Measurements from ENCODE around the gene UBXN11.

Gene UBXN11, protein sequence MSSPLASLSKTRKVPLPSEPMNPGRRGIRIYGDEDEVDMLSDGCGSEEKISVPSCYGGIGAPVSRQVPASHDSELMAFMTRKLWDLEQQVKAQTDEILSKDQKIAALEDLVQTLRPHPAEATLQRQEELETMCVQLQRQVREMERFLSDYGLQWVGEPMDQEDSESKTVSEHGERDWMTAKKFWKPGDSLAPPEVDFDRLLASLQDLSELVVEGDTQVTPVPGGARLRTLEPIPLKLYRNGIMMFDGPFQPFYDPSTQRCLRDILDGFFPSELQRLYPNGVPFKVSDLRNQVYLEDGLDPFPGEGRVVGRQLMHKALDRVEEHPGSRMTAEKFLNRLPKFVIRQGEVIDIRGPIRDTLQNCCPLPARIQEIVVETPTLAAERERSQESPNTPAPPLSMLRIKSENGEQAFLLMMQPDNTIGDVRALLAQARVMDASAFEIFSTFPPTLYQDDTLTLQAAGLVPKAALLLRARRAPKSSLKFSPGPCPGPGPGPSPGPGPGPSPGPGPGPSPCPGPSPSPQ

DNA sequence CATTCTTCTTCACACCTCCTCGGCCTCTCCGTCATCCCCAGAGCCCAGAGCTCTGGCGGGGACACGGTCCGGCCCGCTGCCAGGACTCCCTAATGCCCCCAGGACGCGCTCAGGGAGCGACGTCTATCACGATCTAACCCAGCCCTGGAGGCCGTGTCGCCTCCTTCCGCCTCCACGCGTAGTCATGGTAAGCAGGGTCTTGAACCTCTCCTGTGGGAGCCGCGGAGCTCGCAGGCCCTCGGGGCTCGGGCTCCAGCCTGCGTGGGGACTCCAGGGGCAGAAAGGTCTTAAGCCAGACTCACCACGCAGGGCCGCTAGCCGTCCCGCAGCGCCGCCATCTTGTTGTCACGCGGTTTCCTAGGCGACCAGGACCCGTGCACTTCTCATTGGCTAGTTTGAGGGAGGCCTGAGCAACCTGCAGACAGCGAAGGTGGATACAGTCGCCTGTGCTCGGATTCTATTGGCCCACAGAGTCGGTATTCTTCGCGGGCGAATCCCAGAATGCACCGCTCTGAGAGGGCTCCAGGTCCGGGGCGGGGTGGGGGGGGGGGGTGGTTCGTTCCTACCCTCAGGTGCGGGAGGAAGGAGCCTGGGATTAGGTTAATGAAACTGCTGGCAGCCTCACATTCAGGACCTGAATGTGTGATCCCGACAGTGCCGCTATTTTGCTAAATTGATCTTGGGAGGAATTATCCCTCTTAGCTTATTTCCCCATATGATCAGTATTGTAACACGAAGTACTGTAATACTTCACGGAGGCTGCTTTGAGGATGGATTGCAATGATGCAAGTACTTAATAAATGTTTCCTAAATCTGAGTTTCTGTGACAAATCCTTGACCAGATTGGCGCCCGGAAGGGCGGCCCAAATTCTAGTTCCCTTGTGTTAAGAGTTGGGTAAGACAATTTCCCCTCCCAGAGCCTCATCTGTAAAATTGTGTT is at the start of gene UBXN11:
Gene UBXN11, minus strand, starts transcription at position 347 of the 940 bp plus-strand sequence. CDS start 3,753 bp downstream, outside the sequence.
- DNase-seq, result peak; percentile 94

DNA sequence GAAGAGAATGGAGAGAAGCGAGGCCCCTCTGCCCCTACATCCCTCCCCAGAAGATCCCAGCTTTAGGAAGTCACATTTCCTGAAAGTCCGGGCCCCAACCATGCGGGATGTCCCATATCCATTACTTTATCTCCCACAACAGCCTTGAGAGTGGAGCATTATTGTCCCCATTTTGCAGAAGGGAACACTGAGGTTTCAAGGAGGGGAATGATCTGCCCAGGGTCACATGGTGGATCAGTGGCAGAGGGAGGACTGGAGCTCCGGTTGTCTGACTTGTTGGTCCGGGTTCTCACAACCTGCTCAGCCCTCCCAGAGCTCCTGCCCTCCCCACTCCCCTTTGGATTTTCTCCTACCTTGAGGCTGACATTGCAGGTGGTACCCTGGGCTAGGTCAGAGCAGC is 49.7 kb upstream of the UBXN11 start:
- no peak for DNase-seq

DNA sequence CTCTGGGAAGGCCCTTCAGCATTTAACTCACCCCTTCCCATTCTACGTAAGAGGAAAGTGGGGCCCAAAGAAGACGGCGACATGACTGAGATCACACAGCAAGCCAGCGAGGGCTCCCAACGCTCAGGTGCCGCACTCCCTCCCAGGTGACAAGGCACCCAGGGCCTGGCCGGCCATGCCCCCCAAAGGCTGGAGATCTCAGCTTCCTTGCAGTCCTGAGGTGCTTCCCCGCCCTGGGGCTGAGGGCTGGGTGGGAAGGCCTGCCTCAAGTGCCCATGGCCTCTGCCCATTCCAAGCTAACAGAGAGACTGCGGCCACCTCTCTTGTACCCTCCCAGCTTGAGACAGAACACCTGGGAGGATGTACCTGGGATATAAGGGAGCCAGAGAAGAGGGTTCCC is 48.5 kb upstream of the UBXN11 start:
- no peak for DNase-seq

DNA sequence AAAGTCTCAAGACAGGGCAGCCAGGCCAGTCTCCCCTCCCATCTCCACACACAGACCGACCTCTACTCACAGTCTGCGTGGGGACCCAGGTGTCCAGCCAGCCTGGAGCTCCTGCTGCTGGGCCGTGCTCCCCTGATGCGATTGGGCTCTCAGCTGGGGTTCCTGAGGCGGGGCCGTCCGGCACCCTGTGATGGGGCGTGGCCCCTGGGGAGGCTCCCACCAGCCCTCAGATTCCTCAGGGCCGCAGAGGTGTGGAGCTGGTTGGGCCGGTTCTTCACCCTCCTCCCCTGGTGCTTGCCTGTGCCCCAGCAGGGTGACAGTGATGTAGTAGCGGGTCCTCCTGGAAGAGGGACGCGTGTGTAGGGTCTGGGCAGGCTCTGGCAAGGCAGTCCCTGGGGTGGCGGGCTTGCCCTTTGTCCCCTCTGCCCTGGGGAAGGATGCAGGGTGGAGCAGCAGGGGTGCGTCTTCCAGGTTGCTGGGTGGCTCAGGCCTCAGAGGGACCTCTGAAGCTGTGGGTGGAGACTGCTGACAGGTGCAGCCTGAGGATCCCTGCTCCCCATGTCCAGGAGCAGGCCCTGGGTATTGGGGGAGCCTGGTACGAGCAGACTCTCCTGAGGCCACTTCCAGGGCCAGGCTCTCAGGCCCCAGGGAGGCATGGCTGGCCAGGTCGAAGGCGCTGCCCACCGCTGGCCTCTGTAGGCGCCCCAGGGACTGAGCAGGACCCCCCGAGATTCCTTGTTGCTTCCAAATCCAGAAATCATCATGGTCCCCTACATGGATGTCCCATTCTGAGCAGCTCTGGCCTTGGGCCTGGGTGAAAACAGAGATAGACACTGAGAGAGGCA is 47.8 kb upstream of the UBXN11 start, which contains the start of gene CRYBG2:
Gene CRYBG2, minus strand, starts transcription at position 155 of the 845 bp plus-strand sequence. CDS start 7,473 bp downstream, outside the sequence.
- DNase-seq, result no peak

DNA sequence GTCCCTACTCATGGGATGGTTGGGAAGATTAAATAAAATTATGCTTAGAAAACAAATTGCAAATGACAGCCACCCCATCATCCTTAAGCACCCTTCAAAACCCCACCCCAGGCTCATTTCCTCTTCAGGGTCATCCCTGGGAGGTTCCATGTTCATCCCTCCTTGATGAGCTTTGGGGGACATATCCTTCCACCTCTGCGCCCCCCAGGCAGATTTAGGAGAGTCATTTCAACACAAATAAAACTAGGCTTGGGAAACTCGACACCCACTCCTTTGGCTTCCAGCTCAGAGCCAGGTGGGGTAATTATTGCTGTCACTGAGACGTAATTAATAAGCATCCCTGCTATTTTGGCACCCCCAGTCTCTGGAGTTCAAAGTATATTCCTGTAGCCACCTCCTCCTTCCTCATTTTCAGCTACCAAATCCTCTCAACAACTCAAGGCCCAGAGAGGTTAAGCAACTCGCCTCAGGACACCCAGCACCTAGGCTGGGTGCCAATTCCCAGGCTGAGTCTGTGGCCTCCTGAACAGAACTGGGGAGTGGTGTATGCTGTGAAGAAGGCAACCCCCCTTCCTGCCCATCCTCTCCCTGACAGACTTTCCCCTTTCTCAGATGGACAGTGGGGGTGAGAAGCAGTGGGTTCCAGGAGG is 46.9 kb upstream of the UBXN11 start:
- DNase-seq, result no peak

DNA sequence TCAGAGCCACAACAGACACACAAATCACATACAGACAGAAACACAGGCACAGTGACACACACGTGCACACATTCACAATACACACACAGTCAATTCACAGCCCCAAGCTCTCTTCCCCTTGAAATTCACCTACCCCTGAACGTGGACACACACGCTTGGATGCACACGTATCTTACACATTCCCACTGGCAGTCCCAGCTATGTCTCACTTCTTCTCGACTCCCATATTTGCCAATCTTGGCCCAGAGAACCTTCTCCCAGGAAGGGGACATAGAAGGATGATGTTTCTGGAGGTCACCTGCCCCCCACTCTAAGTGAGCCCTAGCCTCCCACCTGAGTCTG is 45.9 kb upstream of the UBXN11 start:
- no peak for DNase-seq

DNA sequence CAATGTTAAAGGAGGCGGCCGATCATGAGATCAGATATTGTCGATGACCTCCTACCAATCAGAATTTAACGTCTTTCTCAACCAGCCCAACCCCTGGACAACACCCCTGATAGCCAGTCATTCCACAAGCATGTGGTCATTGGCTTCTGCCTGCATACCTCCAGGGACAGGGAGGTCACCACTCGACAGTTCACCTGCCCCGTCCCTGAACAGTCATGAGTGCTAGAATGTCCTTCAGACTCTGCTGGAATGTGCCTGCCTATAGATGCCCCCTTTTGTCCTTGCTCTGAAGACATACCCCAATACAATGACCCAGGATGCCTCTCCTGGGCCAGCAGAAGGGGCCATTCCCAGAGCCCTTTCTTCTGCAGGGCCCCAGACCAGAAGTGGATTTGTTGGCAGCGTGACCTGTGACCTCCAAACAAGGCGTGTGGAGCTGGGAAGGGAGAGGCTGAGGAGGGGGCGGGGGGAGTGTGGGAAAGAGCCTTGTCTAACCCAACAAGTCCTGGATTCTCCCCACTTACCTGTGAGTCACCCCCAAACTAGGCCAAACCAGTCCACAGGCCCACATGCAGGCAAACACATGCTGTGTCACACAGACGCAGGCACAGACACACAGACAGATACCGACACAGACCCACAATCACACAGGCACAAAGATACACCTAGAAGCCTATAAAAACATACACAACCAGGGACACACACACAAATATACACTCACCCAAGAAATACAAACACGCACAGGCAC is 45.3 kb upstream of the UBXN11 start:
- no peak for DNase-seq

DNA sequence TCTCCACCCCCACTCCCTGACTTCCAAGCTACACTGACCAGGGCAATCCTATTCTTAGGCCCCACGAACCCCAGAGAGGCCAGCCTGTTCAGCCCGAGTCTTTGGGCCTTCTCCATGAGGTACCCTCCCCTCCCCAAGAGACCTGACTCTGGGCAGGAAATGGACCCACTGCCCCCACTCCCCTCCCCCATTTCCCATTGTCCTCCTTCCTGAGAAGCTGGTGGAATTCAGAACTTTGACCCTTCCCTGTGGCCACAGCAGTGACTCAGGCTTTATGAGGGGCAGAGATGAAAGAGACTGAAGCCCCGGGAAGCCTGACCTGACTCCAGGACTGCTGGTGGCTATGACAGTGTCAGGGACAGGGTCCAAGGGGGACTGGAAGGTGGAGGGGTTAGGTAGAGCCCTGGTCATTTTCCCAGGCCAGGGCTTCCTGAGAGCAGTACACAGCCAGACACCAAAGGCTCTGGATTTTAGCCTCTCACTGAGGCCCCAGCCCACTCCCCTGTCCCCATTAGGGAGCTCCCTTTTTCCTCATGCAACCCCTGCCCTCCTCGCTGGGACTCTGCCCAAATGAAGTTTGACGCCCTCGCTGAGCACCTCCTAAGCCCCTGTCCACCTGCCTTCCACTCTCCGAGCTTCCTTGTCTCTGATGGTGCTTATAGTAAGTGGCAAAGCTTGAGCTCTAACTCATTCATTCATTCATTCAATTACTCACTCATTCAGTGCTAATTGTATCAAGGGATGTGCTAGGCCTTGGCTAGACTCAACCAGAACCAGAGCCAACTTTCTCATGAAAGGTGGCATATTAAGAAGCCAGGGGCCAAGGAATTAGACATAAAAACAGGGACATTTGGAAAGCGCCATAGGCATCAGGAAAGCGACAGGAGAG is 44.5 kb upstream of the UBXN11 start:
- no peak for DNase-seq

DNA sequence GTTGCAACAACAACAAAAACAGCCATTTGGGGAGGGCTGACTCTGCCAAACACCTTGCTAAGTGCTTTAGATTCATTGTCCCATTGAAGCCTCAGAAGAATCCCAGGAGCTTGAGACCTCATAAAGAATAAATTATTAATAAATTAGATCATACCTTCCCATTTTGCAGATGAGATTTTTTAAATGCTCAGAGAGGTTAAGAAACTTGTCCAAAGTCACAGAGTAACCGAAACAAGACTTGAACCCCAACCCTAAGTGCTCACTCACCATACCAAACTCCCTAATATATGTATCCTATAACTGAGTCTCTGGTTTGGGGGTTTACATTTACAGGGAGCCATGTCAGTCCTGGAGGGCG is 43.9 kb upstream of the UBXN11 start:
- DNase-seq, result no peak

DNA sequence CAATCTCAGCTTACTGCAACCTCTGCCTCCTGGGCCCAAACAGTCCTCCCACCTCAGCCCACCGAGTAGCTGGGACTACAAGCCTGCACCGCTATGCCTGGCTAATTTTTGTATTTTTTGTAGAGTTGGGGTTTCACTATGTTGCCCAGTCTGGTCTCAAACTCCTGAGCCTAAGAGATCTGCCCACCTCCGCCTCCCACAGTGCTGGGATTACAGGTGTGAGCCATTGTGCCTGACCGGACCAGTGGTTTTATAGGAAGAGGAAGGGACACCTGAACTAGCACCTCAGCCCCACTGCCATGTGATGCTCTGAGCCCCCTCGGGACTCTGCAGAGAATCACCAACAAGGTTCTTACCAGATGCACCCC is 43.4 kb upstream of the UBXN11 start:
- no peak for DNase-seq

DNA sequence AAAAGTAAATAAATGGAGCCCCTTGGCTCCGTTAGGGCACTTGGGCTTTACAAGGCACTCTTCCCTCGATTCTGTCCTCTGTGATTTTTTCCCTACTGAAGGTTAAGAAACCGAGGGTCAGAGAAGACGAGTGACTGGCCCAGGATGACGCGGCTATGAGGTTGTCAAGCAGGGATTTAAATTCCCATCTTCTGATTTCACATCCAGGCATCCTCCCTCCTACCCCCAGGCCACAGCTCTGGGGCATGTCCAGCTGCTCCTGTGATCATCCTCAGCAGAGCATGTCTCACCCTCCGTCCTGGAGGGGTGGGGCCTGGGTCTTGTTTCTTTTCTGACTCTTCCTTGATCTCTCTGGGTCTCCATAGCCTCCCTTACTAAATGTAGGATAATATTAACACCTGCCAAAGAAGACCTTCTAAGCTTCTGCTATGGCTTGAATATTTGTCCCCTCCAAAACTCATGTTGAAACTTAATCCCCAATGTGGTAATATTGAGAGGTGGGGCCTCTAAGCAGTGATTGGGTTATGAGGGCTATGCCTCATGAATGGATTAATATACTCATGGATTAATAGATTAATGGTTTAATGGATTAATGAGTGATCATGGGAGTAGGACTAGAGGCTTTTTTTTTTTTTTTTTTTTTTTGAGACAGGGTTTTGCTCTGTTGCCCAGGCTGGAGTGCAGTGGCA is 42.9 kb upstream of the UBXN11 start:
- DNase-seq, result no peak

DNA sequence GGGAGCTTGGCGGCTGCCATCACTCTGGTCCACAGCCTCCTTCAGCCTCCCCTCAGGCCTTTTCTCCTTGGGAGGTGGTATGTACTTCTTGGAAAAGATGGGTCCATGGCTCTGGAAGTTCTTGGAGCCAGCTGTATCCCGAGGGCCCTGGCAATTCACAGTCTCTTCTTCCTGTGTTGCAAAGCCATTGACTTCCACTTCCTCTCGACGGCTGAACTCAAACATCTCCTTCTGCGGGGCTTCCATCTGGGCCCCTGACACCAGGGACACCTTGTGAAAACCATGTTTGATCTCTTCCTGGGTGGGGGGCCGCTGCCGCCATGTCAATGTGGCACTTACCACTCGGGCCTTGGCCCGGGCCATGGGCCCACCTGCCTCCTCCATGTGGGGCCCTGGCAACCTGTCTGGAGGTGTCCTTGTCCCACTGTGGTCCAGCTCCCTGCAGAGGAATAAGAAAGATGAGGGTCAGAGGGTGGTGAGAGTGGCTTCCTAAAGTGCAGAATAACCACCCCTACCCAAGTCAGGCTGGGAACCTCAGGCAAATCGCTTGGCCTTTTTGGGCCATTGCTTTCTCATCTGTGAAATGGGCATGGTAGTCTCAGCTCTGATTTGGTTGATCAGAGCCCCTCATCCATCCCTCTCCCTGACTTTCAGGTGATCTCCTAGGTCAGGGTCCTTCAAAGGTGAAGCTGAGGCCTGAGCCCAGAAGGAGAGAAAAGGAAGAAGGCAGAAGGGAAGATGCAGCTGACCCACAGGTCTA is 40.0 kb upstream of the UBXN11 start:
- no peak for DNase-seq

DNA sequence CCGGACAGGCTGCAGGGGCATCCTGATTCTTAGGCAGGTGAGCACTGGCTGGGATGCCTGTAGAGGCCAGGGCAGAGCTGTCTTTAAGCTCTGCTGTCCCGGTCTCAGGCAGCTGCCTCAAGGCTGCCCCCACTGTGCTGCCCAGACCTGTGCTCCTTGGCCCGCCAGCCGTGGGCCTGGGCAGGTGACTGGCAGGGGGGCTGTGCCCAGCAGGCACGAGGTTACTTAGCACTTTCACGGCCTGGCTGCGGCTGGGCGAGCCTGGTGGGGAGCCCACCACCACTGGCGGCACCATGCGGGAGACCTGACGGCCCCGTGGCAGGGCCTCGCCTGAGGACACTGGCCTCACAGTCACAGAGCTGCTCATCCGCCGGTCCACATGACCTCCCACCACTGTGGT is 39.3 kb upstream of the UBXN11 start:
- no peak for DNase-seq

DNA sequence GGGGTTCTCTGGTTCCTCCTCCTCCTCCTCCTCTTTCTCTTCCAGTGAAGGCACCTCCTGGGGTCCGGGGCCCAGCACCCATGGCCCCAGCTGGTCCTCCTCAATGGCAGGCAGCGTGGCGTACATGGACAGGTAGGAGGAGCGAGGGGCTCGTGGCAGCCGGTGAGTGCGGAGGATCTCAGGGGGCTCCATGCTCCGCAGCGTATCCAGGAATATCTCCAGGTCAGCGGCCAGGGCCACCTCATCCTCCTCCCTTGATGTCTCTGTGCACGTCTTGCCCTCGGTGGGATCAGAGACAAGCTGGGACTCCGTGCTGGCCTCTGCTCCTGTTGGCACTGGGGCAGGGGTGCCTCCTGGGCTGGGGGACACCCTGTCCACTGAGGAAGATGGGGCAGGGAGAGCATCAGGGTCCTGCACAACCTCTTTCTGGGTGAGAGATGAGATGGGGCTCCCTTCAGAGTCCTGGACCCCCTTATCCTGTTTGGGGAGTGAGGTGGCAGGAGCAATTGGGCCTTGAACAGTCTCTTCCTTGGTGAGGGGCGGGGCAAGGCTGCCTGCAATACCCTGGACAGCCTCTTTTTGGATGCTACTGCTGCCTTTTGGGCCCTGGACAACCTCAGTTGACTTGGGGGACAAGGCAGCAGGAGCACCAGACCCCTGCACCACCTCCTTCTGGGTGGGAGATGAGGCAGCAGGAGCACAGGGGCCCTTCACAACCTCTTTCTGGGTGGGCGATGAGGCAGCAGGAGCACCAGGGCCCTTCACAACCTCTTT is 37.9 kb upstream of the UBXN11 start:
- DNase-seq, result no peak

DNA sequence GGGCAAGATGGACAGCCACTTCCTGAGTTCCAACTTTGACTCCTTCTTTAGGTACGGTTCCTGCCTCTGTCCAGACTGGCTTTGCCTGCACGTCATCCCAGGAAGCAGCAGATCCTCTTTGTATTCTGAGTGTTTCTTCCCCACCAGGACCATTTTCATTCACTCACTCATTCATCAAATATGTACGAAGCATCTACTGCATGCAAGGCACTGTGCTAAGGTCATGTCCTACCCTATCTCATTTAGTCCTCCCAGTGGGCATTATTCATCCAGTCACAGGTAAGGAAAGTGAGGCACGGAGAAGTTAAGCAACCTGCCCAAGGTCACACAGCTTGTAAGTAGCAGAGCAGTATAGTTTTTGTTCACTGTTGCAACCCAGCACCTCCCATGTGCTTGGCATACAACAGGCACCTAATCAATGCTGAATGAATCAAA is 33.6 kb upstream of the UBXN11 start:
- DNase-seq, result no peak

DNA sequence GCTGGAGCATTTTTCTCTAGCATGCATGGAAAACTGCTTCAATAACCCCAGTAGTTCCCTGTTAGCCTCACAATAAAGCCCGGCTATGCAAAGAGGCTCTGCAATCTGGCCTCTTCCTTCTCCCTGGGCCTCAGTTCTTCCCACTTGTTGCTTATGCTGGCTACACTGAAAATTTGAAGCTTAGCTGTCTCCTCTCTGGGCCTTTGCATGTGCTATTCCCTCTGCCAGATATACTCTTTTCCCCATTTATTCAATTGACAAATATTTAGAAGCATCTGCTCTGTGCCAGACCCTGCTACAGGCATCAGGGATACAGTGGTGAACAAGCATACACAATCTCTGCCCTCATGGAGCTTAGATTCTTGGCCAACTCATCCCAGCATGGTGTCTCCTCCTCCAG is 32.2 kb upstream of the UBXN11 start:
- DNase-seq, result no peak

DNA sequence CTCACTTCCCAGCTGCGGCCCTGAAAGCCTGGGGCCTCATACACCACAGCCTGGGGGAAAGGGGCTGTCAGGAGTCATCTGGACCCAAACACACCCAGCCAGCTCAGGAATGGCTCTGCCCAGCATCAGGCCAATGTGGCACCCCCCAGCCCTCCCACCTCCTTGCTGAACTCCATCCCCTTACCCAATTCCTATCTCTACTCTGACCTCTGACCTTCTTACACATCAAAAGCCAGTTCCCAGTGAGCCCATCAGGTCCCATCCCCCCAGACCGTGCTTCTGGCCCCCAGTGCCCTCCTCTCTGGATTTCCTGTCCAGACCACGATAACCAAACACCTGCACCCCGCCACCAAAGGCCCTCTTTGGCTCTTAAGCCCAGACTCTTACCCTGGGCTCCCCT is 31.2 kb upstream of the UBXN11 start:
- DNase-seq, result no peak

DNA sequence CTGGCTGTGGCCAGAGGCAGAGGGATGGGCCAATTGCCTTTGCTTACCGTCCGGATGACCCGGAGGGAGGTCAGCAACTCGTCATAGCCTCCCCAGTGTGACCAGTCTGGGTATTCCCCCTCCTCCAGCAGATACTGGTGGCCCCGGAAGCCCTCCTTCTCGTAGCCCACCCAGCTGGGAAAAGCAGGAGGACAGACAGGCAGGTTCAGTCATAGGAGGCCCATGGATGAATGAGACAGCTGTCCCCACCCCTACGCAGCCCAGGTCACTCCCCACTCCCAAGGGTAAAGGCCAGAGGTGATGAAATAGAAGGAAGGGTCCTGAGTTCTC is 30.7 kb upstream of the UBXN11 start:
- DNase-seq, result no peak

Data from GDM1 (cell line).